Sigmoid colon (tissue), 4 donors: ENCODE data around the gene ZNF492.

Source experiments
- CTCF ChIP-seq, 4 experiments: fragments of 450-650 bp in 3 of 4; fragments of 200-600 bp in 1 of 4; IDR thresholded peaks; one replicate each; pipeline ENCODE4 v1.5.1; 2016 to 2019; ENCODE audit warnings: antibody characterized with exemption in 4 of 4, mild to moderate bottlenecking in 3 of 4, moderate library complexity in 2 of 4
- EP300 ChIP-seq, 4 donors: sonication (generic); formaldehyde crosslinking; IDR thresholded peaks; one replicate each; pipeline ENCODE4 v1.6.1; 2017; ENCODE audit warnings: antibody characterized with exemption in 4 of 4
- POLR2A ChIP-seq, 2 donors: fragments of 450-650 bp; IDR thresholded peaks; one replicate each; pipeline ENCODE4 v1.6.1; 2016; ENCODE audit warnings: antibody characterized with exemption in 2 of 2, mild to moderate bottlenecking in 2 of 2, moderate library complexity in 2 of 2

GRCh38 chr19:22634450-22634827 lies 315 bp downstream of the ZNF492 start:
- TF ChIP-seq CTCF (IDR thresholded peaks at IDR 0.05): no peak
- TF ChIP-seq POLR2A (IDR thresholded peaks at IDR 0.05): no peak
- TF ChIP-seq EP300 (IDR thresholded peaks at IDR 0.05): no peak
